ENCODE measurements around the gene DPM2.

Gene DPM2

DNA sequence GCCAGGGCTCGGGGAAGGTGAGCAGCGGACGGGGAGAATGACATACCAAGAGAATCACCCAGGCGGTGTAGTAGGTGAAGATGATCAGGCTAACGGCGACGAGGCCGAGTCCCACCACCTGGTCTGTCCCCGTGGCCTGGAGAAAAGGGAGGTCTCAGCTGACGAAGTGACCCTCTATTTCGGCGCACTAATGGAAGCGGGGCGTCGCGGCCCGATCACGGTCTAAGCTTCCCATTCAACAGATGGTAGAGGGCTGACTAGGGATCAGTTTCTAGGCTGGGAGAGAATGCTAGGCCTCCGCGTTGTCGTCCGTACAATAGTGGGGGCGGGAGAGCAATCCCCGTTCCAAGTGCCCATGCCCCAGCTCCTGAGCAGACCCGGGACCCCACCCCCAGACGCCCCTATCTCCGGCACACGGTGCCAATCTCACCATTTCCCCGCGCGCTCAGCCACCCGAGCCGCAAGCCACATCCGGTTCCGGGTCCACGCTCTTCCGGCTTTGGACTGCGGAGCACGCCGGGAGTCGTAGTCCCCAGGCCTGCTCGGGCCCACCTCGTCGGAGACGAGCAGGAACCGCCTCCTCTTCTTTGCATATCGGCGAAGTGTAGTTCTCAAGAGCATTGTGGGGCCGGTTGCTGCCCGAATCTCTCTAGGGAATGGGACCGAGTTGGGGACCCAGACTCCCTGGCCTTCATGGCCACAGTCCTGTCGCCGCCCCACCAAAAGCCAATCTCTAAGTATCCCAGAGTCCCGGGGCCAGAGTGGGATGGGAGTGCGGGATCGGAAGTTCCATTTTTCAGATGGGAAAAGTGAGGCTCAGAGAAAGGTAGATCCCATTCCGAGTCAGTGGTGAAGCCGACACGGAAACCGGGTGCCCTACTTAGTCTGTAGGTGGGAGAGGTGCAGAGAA lies at the start of gene DPM2:
Gene DPM2, minus strand, starts transcription at position 467 of the 910 bp plus-strand sequence. Its CDS starts 34 bp downstream, at position 433.
- peak; percentile 92 for DNase-seq (ENCODE audit: low spot score)

GRCh38 chr9:127987103-127987614 lies 49.5 kb upstream of the DPM2 start:
- DNase-seq (ENCODE audit: low spot score) = peak; percentile 57

- no peak for DNase-seq (ENCODE audit: low spot score)
Measured at GRCh38 chr9:127985011-127985410, 47.4 kb upstream of the DPM2 start.

DNA sequence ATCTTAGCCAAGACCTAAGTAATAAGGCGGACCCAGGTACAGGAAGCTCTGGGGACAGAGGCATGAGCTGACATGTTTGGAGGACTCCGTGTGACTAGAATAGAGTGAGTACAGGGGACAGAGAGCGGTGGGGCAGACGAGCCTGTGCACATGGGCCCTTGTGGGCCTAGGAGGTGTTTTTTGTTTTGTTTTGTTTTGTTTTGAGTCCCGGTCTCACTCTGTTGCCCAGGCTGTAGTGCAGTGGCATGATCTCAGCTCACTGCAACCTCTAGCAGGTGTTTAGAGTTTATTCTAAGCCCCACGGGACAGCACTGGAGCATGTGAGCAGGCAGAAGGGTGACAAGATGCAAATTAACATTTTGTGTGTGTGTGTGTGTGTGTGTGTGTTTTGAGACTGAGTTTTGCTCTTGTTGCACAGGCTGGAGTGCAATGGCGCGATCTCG lies 46.2 kb upstream of the DPM2 start:
- no peak for DNase-seq (ENCODE audit: low spot score)

DNA sequence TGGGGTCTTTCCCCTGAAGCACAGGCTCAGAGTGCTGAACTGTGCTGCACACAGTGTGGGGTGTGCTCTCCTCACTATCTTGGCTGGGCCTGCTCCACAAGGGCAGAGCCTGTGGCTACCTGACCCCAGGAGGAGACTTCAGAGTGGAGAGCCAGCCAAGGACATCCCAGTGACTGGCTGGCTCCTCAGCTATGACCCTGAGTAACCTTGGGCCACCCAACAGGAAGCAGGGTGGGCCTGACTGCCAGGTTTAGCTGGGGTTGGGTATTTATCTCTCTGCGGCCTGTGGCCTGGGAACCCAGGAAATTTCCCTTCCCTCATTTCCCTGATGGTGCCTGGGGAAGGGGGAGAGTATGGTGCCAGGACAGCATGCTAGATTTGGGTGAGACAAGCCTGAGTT lies 45.3 kb upstream of the DPM2 start:
- DNase-seq (ENCODE audit: low spot score) = no peak

- DNase-seq (ENCODE audit: low spot score) = no peak
Measured at GRCh38 chr9:127981559-127982121, 44.0 kb upstream of the DPM2 start.

- peak; percentile 98 for DNase-seq (ENCODE audit: low spot score)
Measured at GRCh38 chr9:127980706-127981558, 43.3 kb upstream of the DPM2 start, which contains the start of gene EEIG1. Gene EEIG1 (minus strand): TSS chr9:127980989. CDS start chr9:127980137, 852 bp downstream.

- DNase-seq (ENCODE audit: low spot score) = peak; percentile 28
Measured at GRCh38 chr9:127980060-127980705, 42.5 kb upstream of the DPM2 start.

- peak; percentile 70 for DNase-seq (ENCODE audit: low spot score)
Measured at GRCh38 chr9:127979333-127980059, 41.8 kb upstream of the DPM2 start.

- no peak for DNase-seq (ENCODE audit: low spot score)
Measured at GRCh38 chr9:127979015-127979332, 41.3 kb upstream of the DPM2 start.

DNA sequence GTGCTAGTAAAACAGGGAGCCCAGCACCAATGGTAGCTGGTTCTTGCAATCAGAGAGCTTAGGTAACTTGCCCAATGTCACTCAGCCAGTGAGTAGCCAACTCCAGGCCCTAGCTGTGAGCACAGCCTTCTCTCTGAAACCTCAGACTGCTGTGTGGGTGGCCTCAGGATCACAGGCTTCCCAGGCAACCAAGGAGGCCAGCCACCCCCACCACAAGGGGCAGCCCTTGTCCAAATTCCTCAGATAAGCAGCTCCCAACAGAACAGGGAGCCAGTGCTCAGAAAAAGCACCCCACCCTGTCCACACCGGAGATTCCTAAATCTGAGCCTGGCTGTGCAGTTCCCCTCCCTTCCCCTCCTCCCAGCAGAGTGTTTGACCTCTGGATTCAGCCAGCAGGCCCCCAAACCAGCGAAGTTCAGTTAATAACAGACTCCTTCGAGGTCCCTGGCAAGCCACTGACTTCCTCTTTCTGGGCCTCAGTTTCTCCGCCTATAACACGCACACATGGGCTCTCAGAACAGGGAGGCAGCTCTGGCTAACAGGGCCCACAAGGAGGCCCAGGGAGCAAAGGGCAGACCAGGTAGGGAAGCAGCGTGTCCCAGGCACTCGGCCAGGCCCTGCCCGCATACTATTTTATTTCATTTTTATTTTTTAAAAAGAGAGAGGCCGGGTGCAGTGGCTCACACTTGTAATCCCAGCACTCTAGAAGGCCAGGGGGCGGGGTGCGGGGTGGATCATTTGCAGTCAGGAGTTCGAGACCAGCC lies 40.4 kb upstream of the DPM2 start:
- peak; percentile 83 for DNase-seq (ENCODE audit: low spot score)

DNA sequence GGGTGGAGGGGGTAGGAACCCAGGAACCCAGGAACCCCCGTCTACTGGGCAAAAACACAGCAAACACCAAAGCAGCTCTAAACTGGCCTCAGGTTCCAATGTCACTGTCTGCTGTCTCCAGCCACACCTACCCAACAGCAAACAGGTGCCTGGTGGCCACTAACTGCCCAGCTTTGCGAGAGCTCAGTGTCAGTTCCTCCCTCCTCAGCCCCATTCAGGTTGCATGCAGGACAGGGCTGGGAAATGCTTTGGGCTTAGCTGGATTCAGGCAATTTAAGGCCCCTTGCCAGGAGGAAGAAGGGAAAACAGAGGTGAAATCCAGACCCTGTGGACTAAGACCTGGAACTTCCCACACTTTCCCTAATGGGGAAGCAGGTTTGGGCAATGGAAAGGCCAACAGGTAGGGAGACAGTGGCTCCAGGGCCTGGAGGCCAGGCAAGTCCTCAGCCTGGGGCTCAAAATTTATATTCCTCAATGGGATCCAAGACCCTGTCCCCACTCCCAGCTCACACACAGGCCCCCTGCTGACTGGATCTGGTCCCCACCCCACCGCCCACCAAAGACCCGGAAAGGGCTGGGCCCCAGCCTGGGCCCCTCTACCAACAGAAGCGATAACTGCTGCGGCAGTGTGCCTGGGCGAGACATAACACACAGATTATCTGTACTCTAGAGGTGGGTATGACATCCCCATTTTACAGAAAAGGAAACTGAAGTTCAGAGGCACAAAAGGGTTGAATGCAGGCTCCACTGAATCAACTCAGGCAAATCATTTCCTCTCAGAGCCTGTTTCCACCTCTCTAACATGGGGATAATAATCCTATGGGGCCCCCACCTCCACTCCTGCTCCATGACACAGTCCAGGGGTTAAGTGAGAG lies 39.6 kb upstream of the DPM2 start:
- no peak for DNase-seq (ENCODE audit: low spot score)

DNA sequence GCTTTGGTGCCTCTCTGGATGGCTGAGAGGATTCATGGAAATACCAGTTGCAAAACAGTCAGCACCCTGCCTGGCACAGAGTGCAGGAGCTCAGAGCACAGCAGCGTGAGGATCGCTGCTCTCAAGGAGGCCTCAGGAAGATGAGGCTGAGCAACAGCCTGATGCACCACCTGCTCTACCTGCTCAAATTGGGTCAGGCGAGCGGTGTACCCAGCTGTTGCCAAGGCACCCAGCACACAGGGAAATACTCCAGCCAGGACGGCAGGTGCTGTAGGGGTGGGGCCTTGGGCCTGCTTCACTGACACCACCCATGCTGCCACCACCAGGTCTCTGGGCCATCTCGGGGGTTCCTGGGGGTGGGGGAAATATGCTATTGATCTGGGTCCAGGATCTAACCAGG lies 38.8 kb upstream of the DPM2 start:
- DNase-seq (ENCODE audit: low spot score) = no peak

DNA sequence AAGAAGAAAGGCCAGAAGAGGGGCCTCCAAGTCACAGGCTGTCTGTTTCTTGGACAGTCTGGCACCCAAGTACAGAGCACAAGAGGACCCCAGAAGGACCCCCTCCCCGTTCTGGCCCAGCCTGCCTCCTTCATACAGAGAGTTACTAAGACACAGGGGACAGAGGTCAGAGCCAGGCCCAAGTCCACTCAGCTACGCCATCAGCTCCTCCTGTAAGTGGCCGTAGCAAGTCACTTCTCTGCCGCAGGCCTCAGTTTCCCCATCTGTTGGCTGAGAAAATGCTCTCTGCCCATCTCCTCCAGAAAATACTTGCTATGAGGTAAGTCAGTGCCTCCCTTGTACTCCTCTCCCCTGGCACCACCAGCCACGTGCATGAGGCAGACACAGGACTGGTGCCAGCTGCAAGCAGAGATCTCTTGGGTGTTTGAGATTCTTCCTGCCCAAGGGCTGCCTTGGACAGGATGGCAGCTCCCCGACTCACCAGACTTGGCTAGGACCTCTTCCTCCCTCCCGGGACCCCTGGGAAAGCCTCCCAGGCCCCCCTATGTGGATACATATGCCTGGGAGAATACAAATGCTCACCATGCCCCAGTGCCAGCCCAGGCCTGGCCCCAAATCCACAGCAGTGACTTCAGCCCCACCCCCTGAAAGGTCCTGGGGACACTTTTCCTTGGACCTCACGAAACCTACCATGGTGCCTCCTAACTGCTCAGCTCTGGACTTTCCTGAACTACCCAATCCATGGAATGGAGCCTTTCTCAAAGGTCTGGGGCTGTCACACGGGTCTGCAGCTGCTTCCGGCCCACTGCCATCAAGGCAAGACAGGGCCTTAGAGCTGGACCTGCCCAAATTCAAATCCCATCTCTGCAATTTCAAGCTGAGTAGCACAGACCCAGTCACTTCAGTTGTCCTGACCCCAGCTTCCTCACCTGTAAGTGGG lies 38.0 kb upstream of the DPM2 start:
- no peak for DNase-seq (ENCODE audit: low spot score)

DNA sequence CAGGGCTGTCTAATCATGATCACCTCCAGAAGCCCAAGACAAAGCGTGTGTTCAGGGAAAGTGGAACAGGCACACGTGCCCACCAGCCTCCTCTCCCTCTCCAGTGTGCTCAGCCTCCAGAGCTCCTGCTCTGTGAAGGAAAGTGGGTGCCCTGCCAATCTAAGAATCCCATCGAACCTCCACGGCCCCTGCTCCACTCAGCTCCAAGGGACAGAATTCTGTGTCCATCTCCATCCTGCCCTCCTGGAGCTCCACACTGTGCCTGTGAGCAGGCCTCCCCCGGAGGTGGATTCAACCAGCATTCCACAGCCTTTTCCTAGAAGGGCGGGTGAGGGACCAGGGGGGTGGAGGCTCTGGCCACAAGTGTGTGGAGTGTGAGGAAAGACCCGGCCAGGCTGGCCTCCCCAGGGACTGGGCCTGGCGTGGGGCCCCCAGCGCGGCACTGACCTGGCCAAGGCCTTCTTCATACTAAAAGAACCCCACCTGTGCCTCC lies 37.2 kb upstream of the DPM2 start:
- DNase-seq (ENCODE audit: low spot score) = no peak

DNA sequence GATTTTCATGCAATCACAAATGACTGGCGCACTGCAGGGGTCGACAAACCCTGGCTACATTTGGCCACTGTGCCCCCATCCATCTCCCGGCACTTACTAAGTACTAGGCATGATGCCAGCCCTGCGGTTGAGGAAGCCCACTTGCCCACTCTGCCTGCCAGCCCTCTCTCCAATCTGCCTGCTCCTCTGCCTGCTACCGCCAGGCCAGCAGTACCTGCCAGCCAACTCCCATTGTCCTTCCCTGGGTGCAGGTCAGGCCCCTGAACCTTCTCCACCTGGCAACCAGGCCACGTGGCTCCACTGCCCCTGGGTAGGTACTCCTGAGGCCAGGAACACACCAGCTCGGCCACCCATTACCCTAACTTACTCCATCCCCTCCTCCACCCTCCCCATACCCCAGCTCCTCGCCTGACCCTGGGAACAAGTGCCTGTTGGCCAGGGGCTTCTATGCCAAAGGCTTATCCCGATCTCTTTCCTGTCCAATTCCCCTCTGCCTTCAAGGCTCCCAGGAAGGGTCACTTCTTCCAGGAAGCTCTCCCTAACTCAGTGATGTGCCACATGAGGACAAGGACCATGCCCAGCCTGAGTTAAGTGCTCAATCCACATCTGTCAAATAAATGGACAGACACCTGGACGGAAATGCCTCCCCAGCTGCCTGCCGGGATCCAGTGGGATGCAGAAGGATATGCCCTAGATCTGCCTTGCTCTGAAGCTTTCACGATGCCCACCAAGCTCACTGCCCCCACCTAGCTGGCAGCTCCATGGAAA lies 36.5 kb upstream of the DPM2 start:
- no peak for DNase-seq (ENCODE audit: low spot score)

All from AG08396 (cell line).